GM13976 (cell line): ENCODE measurements around the gene RGP1.
A peak's percentile ranks its signal among the peaks of the same experiment; 100 is the strongest.

ENCODE experiments used
- DNase-seq: peaks from one replicate; pipeline ENCODE4 v3.0.0; 2012; ENCODE audit warnings: low spot score
- CTCF ChIP-seq: IDR thresholded peaks from 2 replicates; pipeline ENCODE4 v1.5.1; 2012; ENCODE audit warnings: borderline replicate concordance, mild to moderate bottlenecking; ENCODE audit not compliant: insufficient read depth; ENCODE audit errors: extremely low read depth, missing control alignments, control extremely low read depth
- in situ Hi-C: fragments of 300-500 bp; cut with MboI; formaldehyde crosslinking; loops from one replicate; pipeline ENCODE4 v1.12.0; 2022; ENCODE audit warnings: low sequenced_read_pairs, mixed read lengths, inconsistent platforms; ENCODE audit not compliant: unreplicated experiment

RGP1 gene

GRCh38 chr9:35727676-35728040, 21.4 kb upstream of the RGP1 start:
- in situ Hi-C loops = no loop called here

GRCh38 chr9:35728041-35728971, 20.8 kb upstream of the RGP1 start:
- no peak for TF ChIP-seq CTCF
- DNase-seq = peak; percentile 78
- in situ Hi-C loops = no loop called here

More at GRCh38 chr9:35727676-35728040, 21.4 kb upstream of the RGP1 start:
- DNase-seq = no peak
- TF ChIP-seq CTCF = no peak

GRCh38 chr9:35729101-35729500, 20.0 kb upstream of the RGP1 start:
- TF ChIP-seq CTCF = no peak
- DNase-seq = no peak
- in situ Hi-C loops = no loop called here

GRCh38 chr9:35729700-35730485, 19.2 kb upstream of the RGP1 start:
- in situ Hi-C loops = no loop called here
- TF ChIP-seq CTCF = peak; percentile 27
- DNase-seq = no peak

- no peak for DNase-seq
- in situ Hi-C loops = no loop called here
- no peak for TF ChIP-seq CTCF
Measured at GRCh38 chr9:35730486-35730854, 18.6 kb upstream of the RGP1 start.

GRCh38 chr9:35731415-35732184, 17.5 kb upstream of the RGP1 start:
- DNase-seq = no peak
- no peak for TF ChIP-seq CTCF
- in situ Hi-C loops = no loop called here
